Endodermal cell (in vitro differentiated cells): ENCODE data around the gene KRT84. TPM values are rescaled to one million over a fixed set of nuclear protein-coding genes. Genes with fewer than 3 reads are reported as not detected.

Experiments
- DNase-seq: peaks from one replicate; pipeline ENCODE4 v3.0.0-alpha.2; 2017
- H3K27ac ChIP-seq: 2 replicates; pipeline ENCODE4 v1.5.1; 2013; ENCODE audit warnings: mild to moderate bottlenecking, low read depth, low read length, moderate library complexity
- H3K27me3 ChIP-seq: 2 replicates; pipeline ENCODE4 v1.6.1; 2013; ENCODE audit warnings: mild to moderate bottlenecking, low read length, moderate library complexity; ENCODE audit not compliant: insufficient read depth, control insufficient read depth, poor library complexity, severe bottlenecking
- H3K36me3 ChIP-seq: 2 replicates; pipeline ENCODE4 v1.7.0; 2013; ENCODE audit warnings: mild to moderate bottlenecking, low read length, moderate library complexity; ENCODE audit not compliant: control insufficient read depth, insufficient read depth
- H3K4me1 ChIP-seq: one replicate; pipeline ENCODE4 v1.7.0; 2013; ENCODE audit warnings: low read length; ENCODE audit not compliant: control insufficient read depth, insufficient read depth
- H3K4me3 ChIP-seq: 2 replicates; pipeline ENCODE4 v1.5.1; 2013; ENCODE audit warnings: mild to moderate bottlenecking, low read length, moderate library complexity
- H3K9ac ChIP-seq: 2 replicates; pipeline ENCODE4 v1.6.1; 2013; ENCODE audit warnings: mild to moderate bottlenecking, low read length, moderate library complexity; ENCODE audit not compliant: poor library complexity, severe bottlenecking; ENCODE audit errors: extremely low read depth
- H3K9me3 ChIP-seq: 2 replicates; pipeline ENCODE4 v1.6.1; 2013; ENCODE audit warnings: mild to moderate bottlenecking, low read length, moderate library complexity; ENCODE audit not compliant: control insufficient read depth
- H3K27ac Mint-ChIP-seq: 2 replicates; pipeline ENCODE4 v1.8.0; 2020; ENCODE audit warnings: mixed read lengths
- H3K27me3 Mint-ChIP-seq: 2 replicates; pipeline ENCODE4 v1.8.0; 2021; ENCODE audit warnings: mild to moderate bottlenecking, mixed read lengths; ENCODE audit not compliant: insufficient read depth
- H3K36me3 Mint-ChIP-seq: 2 replicates; pipeline ENCODE4 v1.8.0; 2020; ENCODE audit warnings: low read depth, mixed read lengths
- H3K4me1 Mint-ChIP-seq: 2 replicates; pipeline ENCODE4 v1.8.0; 2020; ENCODE audit warnings: mixed read lengths
- H3K4me3 Mint-ChIP-seq: 2 replicates; pipeline ENCODE4 v1.8.0; 2020; ENCODE audit warnings: mild to moderate bottlenecking, moderate library complexity, mixed read lengths
- H3K9me3 Mint-ChIP-seq: 2 replicates; pipeline ENCODE4 v1.8.0; 2020; ENCODE audit warnings: mild to moderate bottlenecking, mixed read lengths
- WGBS, 2 experiments: methylation state at CpG; one replicate each; pipeline versions ENCODE4 v1.1.5 to v1.1.7; 2013; ENCODE audit warnings: missing lambda C conversion rate in 2 of 2, mixed read lengths in 1 of 2; ENCODE audit not compliant: insufficient coverage in 1 of 2, insufficient read length in 1 of 2; 5-methylcytosine and 5-hydroxymethylcytosine counted together
- total RNA-seq, 2 donors: library from RNA; stranded (reverse); fragmentation: NEBNext Ultra II Directional in 1 of 2; extraction: Animal tissue kit (Norgen Biotek cat#: 25700) in 1 of 2; gene quantifications; 2 replicates in 1 of 2; 3 replicates in 1 of 2; pipeline ENCODE4 v1.2.1, GENCODE V29; 2021
- TF ChIP-seq, protein P1 (sequence below): fragments of 200-600 bp; sonication (generic); conservative IDR thresholded peaks from 2 replicates; pipeline ENCODE4 v1.5.0; 2021; ENCODE audit warnings: antibody characterized with exemption, mild to moderate bottlenecking

The KRT84 gene
- total RNA-seq, 2 donors from 2014 or later = not detected

DNA sequence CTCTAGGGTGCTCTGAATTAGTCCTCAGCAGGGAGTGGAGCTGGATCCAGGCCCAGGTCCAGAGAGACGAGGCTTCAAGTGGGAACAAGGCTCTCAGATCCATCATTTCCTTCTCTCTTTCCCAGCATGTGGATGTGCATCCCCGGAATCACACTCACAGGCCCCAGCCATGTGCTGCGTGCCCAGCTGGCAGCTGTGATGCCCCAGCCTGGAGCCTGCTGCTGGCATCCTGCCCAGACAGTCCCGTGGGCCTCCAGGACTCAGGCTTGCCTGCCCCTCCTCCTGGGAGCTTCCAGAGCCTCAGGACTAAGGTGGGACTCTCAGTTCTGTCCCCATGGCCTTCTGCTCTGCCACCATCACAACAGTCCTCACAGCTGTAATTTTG is 6.2 kb upstream of the KRT84 start:
- Histone ChIP-seq H3K9me3 (no peaks in the 10 kb centered on the region), H3K36me3 (no peaks in the 10 kb centered on the region), H3K9ac (no peak overlapping the region), H3K4me1 (no peaks in the 10 kb centered on the region), H3K4me3 (no peak overlapping the region), H3K27me3 (peaks cover 23% of the 10 kb centered on the region), H3K27ac (no peak overlapping the region)
- no peaks in the 10 kb centered on the region for H3K9me3 Mint-ChIP-seq
- H3K27me3 Mint-ChIP-seq = peaks cover 2% of the 10 kb centered on the region
- no peak overlapping the region for H3K4me3 Mint-ChIP-seq
- no peaks in the 10 kb centered on the region for H3K36me3 Mint-ChIP-seq
- no peak overlapping the region for H3K27ac Mint-ChIP-seq
- DNase-seq = no peak
- TF ChIP-seq, protein P1, sequence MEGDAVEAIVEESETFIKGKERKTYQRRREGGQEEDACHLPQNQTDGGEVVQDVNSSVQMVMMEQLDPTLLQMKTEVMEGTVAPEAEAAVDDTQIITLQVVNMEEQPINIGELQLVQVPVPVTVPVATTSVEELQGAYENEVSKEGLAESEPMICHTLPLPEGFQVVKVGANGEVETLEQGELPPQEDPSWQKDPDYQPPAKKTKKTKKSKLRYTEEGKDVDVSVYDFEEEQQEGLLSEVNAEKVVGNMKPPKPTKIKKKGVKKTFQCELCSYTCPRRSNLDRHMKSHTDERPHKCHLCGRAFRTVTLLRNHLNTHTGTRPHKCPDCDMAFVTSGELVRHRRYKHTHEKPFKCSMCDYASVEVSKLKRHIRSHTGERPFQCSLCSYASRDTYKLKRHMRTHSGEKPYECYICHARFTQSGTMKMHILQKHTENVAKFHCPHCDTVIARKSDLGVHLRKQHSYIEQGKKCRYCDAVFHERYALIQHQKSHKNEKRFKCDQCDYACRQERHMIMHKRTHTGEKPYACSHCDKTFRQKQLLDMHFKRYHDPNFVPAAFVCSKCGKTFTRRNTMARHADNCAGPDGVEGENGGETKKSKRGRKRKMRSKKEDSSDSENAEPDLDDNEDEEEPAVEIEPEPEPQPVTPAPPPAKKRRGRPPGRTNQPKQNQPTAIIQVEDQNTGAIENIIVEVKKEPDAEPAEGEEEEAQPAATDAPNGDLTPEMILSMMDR = no peak
- no peaks in the 10 kb centered on the region for H3K4me1 Mint-ChIP-seq
- WGBS, 2 experiments = 73 to 92% methylated on average over 4 of the region's 4 CpGs

DNA sequence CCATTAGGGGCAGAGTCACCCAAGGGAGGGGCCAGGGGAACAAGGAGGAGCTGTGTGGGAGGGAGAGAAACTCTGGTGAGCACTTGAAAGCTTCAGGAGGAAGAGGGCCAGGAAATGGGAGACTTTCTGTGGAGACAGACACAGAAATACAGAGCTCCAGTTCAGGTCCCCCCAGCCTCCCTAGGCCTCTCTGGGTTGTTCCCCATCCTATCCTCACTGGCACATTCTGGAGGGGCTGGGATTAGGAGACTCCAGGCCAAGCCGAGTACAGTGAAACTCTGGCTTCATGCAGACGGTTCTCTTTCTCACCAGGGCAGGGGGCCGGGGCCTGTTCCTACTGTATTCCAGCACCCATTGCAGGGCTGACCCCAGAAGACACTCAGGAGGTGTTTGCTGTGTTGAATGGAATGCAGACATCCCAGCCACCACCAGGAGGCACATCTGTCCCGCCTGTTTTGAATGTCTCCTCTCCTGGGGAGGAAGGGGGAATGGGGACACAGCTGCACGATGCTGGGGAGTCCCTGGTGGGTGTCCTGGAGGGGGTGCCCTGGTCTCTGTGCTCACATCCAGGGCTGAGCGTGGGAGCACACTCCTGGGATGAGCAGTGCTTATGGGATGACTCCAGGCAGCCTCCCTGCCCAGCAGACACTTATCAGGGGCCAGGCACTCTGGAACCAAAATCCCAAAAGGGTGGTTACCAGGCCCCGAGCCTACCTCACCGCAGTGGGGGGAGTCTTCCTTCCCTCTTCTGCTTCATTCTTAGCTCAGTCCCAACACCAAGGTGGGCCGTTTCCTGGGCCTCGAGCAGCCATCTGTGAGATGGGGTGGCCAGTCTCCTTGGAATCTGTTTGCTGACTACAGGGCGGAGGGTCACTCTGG is 5.5 kb upstream of the KRT84 start:
- Mint-ChIP-seq H3K4me3 (no peak overlapping the region), H3K27me3 (peaks cover 2% of the 10 kb centered on the region), H3K4me1 (no peaks in the 10 kb centered on the region), H3K36me3 (no peaks in the 10 kb centered on the region), H3K27ac (no peak overlapping the region), H3K9me3 (no peaks in the 10 kb centered on the region)
- H3K27me3 ChIP-seq = peaks cover 24% of the 10 kb centered on the region
- no peaks in the 10 kb centered on the region for H3K9me3 ChIP-seq
- H3K4me3 ChIP-seq = no peak overlapping the region
- H3K36me3 ChIP-seq = no peaks in the 10 kb centered on the region
- peak; percentile 90 for DNase-seq
- no peak overlapping the region for H3K27ac ChIP-seq
- H3K9ac ChIP-seq = no peak overlapping the region
- TF ChIP-seq, protein P1 = peak; percentile 87
- no peaks in the 10 kb centered on the region for H3K4me1 ChIP-seq
- WGBS, 2 experiments = 67 to 76% methylated on average over 3 to 11 of the region's 11 CpGs

DNA sequence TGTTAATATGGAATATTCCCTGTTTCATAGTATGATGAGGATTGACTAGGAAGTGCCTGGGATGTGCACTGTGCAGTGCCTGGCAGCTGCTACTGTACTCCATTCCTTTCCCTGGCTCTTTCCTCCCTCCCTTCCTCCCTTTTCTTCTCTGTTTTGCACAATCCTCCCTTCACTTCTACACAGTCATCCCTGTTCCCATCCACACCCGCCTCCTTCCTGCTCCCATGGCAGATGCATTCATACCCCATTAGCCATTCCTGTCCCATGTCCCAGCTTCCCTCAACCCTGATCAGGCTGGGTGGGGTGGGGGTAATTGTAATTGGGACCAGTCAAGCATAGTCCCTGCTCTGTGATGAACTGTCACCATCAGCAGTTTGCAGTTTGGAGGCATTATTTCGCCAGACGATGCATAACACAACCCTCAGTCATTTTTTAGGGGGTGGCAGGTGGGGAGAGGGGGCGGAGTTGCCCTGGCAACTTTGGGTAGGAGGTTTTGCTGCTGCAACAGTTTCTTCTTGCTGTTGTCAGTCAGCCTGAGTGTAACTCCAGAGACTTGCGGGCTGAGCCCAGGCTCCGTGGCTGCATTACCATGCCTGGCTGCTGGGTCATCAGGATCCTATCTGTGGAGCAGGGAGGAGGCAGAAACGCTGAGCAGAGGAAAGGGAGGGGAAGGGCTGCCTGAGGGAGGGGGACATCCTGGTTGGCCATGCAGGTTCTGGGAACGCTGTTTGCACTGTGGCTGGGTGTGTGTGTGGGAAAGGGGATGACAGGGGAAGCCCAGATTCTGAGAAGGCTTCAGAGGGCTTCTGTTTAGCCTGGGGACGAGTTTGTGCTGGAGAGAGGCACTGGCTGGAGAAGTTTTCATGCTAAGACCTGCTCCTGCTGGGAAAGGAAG is 4.1 kb upstream of the KRT84 start:
- Histone ChIP-seq H3K27me3 (peaks cover 24% of the 10 kb centered on the region), H3K9ac (no peak overlapping the region), H3K36me3 (no peaks in the 10 kb centered on the region), H3K4me3 (no peak overlapping the region), H3K9me3 (no peaks in the 10 kb centered on the region), H3K27ac (no peak overlapping the region), H3K4me1 (no peaks in the 10 kb centered on the region)
- TF ChIP-seq, protein P1 = no peak
- 50 to 63% methylated on average over 4 to 9 of the region's 9 CpGs for WGBS, 2 experiments
- Mint-ChIP-seq H3K27ac (no peak overlapping the region), H3K4me1 (no peaks in the 10 kb centered on the region), H3K4me3 (no peak overlapping the region), H3K27me3 (no peaks in the 10 kb centered on the region), H3K9me3 (no peaks in the 10 kb centered on the region), H3K36me3 (no peaks in the 10 kb centered on the region)
- peak; percentile 75 for DNase-seq
